ENCODE data around the gene SUDS3.

The SUDS3 gene, protein sequence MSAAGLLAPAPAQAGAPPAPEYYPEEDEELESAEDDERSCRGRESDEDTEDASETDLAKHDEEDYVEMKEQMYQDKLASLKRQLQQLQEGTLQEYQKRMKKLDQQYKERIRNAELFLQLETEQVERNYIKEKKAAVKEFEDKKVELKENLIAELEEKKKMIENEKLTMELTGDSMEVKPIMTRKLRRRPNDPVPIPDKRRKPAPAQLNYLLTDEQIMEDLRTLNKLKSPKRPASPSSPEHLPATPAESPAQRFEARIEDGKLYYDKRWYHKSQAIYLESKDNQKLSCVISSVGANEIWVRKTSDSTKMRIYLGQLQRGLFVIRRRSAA

DNA sequence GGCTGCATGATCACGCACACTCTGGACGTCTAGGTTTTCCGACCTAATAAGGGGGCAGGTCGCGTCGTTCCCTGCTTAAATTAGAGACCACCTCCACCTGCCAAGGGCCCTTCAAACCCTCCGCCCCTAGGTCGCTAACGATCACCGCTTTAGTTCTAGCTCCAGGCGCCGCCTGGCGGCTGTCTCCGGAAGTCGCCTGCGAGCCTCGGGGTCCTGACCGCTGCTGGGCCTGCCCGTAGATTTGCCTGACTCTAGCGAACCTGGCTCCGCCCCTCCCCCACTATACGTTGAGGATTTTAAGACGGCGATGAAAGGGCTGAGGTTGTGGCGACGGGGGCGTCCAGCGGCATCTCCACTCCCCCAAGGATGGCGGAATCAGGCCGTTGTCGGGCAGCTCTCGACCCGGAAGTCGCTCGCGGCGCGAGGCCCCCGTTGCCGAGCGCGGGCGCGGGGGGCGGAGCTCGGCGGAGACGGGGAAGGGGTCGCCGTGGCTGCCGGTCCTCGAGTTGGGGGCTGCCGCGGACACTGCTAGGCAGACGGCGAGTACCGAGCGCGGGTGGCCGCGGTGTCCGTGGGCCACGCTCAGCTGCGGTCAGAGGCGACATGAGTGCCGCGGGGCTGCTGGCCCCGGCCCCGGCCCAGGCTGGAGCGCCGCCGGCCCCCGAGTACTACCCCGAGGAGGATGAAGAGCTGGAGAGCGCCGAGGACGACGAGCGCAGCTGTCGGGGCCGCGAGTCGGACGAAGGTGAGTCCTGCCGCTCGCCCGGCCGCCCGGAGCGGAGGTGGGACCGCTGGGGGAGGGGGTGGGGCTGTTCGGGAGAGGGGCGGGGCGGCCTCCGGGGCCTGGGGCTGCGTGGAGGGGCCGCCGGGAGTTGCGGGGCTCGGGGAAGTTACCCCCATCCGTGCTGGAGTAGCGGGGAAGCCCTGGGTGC is at the start of gene SUDS3:
Gene SUDS3, plus strand, starts transcription at position 467 of the 932 bp plus-strand sequence. Its CDS starts 137 bp downstream, at position 604.
- H3K4me3 ChIP-seq (ENCODE audit: control insufficient read depth, low read depth, low read length) = peak within 1 kb of the TSS; percentile 77
- DNase-seq (ENCODE audit: low read depth) = no peak
- TF ChIP-seq, protein P1, sequence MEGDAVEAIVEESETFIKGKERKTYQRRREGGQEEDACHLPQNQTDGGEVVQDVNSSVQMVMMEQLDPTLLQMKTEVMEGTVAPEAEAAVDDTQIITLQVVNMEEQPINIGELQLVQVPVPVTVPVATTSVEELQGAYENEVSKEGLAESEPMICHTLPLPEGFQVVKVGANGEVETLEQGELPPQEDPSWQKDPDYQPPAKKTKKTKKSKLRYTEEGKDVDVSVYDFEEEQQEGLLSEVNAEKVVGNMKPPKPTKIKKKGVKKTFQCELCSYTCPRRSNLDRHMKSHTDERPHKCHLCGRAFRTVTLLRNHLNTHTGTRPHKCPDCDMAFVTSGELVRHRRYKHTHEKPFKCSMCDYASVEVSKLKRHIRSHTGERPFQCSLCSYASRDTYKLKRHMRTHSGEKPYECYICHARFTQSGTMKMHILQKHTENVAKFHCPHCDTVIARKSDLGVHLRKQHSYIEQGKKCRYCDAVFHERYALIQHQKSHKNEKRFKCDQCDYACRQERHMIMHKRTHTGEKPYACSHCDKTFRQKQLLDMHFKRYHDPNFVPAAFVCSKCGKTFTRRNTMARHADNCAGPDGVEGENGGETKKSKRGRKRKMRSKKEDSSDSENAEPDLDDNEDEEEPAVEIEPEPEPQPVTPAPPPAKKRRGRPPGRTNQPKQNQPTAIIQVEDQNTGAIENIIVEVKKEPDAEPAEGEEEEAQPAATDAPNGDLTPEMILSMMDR (IDR thresholded peaks at IDR 0.05; ENCODE audit: control insufficient read depth, insufficient read depth, low read depth, low read length, missing control alignments) = peak; percentile 96

DNA sequence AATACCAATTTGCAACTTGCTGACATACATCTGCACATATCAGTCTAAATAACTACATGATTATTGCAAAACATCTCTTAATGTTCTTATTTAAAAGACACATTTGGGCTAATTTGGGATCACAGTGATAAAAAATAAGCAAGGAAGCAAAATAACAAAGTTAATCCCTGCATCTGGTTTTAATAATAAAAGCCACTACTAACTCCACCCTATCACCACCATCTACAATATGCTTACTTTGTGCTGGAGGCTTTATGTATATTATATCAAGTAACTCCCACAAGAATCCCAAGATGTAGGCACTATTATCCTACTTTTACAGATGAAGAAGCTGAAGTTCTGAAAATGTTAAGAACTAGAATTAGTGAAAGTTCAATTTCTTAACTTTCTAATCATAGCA is 49.4 kb upstream of the SUDS3 start:
- no peak overlapping the region for H3K4me3 ChIP-seq (ENCODE audit: control insufficient read depth, low read depth, low read length)
- TF ChIP-seq, protein P1 (IDR thresholded peaks at IDR 0.05; ENCODE audit: control insufficient read depth, insufficient read depth, low read depth, low read length, missing control alignments) = no peak
- DNase-seq (ENCODE audit: low read depth) = no peak

DNA sequence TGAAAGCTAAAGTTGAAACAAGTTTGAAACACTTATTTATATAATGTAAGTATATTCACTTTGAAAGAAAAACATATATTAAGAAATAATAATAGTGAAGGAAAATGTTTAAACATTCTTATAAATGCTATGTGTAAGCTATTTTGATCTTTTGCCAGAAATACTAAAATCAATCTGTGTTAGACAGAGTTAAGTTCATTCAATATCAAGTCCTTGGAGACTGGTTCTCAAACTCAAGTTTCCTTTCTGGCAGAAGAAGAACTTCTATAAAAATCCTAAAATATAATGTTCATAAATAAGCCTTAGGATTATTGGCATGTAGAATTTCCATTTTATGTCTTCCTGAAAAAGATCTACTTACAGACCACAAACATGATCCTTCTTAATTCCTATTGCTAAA is 49.0 kb upstream of the SUDS3 start:
- no peak for DNase-seq (ENCODE audit: low read depth)
- TF ChIP-seq, protein P1 (IDR thresholded peaks at IDR 0.05; ENCODE audit: control insufficient read depth, insufficient read depth, low read depth, low read length, missing control alignments) = no peak
- no peak overlapping the region for H3K4me3 ChIP-seq (ENCODE audit: control insufficient read depth, low read depth, low read length)

DNA sequence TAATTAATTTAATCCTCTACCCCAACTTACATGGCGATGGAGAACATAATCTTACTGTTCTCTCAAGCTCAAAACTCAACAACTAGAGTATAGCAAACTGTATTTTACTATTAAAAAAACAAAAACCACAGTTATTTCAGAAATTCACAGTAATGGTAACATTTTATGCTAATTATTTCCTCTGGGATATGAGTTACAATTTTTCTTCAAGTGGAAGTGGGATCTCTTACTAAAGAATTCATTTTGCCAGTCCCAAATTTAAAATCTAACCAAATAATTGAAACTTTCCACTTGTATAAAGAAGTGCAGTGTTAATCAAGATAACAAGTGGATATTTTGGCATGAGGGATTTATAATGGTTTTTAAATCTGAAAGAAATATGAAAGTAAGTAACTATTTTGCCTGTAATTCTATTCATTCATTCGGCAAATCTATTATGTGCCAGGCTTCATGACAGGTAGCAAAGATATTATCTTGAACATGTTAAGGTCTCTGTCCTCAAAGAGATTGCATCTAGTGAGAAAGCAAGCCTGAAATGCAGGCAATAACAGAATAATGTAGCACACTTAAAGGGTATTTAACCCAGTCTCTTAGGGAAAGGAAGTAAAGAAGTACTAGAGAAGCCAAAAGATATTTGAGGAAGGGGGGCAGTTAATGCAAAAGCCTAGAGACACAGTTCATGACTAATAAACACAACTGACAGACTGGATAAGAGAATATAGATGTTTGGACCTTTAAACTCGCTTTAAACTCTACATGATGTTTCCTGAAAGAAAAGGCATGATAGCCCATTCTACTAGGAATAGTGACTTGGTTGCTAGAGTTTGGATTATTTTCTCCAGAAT is 47.6 kb upstream of the SUDS3 start:
- TF ChIP-seq, protein P1 (IDR thresholded peaks at IDR 0.05; ENCODE audit: control insufficient read depth, insufficient read depth, low read depth, low read length, missing control alignments) = no peak
- DNase-seq (ENCODE audit: low read depth) = no peak
- H3K4me3 ChIP-seq (ENCODE audit: control insufficient read depth, low read depth, low read length) = no peak overlapping the region

DNA sequence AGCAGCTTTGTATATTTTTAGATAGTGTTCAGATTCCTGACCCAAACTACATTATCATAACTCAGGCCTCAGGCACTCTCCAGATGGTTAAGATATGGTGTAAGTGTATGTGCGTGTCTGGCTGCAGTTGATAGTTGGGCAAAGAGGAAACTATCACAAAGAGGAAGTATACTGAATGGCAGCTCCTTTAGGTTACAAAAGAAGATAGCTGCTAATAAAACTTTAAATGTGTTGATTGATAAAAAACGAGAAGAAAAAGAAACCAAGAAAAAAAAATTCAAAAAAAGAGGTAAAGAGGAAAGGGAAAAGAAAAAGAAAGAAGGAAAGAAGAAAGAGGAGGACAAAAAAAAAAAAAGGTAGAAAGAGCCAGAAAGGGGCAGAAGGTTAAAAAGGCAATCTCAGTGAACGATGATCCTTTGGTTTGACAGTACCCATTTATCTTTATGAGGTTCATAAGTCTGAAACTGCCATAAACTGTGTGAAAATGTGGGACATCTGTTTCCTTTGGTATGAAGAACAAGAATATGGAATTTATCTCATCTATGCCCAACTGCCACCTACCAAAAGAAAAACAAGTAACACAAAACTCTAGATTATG is 45.8 kb upstream of the SUDS3 start:
- no peak overlapping the region for H3K4me3 ChIP-seq (ENCODE audit: control insufficient read depth, low read depth, low read length)
- peak; percentile 56 for DNase-seq (ENCODE audit: low read depth)
- TF ChIP-seq, protein P1 (IDR thresholded peaks at IDR 0.05; ENCODE audit: control insufficient read depth, insufficient read depth, low read depth, low read length, missing control alignments) = no peak

DNA sequence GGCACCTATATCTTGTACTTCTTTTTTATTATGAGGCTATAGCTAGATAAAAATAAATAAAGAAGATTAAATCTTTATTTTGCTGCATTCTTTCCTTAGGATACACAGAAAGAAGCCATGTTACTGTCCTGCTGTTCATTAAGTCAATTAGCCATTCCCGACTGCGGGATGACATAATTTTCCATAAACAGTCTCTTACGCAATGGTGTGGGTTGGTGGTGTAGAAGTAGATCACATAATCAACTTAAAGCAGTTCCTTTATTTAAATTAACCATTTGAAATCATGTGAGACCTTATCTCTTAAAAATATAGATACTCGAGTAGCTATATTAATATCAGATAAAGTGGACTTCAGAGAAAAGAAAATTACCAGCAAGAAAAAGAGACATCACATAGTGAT is 43.8 kb upstream of the SUDS3 start:
- no peak overlapping the region for H3K4me3 ChIP-seq (ENCODE audit: control insufficient read depth, low read depth, low read length)
- TF ChIP-seq, protein P1 (IDR thresholded peaks at IDR 0.05; ENCODE audit: control insufficient read depth, insufficient read depth, low read depth, low read length, missing control alignments) = no peak
- no peak for DNase-seq (ENCODE audit: low read depth)

All from AG09309 (cell line).